ENCODE results near the gene NT5DC4.
A peak's percentile ranks its signal among the peaks of the same experiment; 100 is the strongest.

Gene NT5DC4

GRCh38 chr2:112724591-112725525 is 4.0 kb downstream of the NT5DC4 start:
- DNase-seq = no peak

- no peak for DNase-seq
Measured at GRCh38 chr2:112725545-112726457, 5.0 kb downstream of the NT5DC4 start.

GRCh38 chr2:112726487-112727190 is 5.8 kb downstream of the NT5DC4 start:
- DNase-seq = peak; percentile 12 to 33

GRCh38 chr2:112727276-112728028 is 6.6 kb downstream of the NT5DC4 start:
- no peak for DNase-seq

GRCh38 chr2:112728029-112728362 is 7.2 kb downstream of the NT5DC4 start:
- no peak for DNase-seq

- no peak for DNase-seq
Measured at GRCh38 chr2:112728378-112729175, 7.8 kb downstream of the NT5DC4 start.

- no peak for DNase-seq
Measured at GRCh38 chr2:112730216-112730615, 9.4 kb downstream of the NT5DC4 start.

- DNase-seq = no peak
Measured at GRCh38 chr2:112730791-112731190, 10.0 kb downstream of the NT5DC4 start.

- DNase-seq = no peak
Measured at GRCh38 chr2:112731479-112731878, 10.7 kb downstream of the NT5DC4 start.

- DNase-seq = no peak
Measured at GRCh38 chr2:112733456-112733855, 12.6 kb downstream of the NT5DC4 start.

- DNase-seq = no peak
Measured at GRCh38 chr2:112733871-112734270, 13.1 kb downstream of the NT5DC4 start.

- DNase-seq = no peak
Measured at GRCh38 chr2:112737542-112738232, 16.9 kb downstream of the NT5DC4 start.

- no peak for DNase-seq
Measured at GRCh38 chr2:112740527-112740926, 19.7 kb downstream of the NT5DC4 start.

- DNase-seq = peak in 1 of 2 experiments; percentile 16
Measured at GRCh38 chr2:112749755-112750559, 29.1 kb downstream of the NT5DC4 start.

- DNase-seq = no peak
Measured at GRCh38 chr2:112750560-112750843, 29.7 kb downstream of the NT5DC4 start.

GRCh38 chr2:112751451-112752197 is 30.8 kb downstream of the NT5DC4 start:
- DNase-seq = no peak

- no peak for DNase-seq
Measured at GRCh38 chr2:112752667-112753066, 31.8 kb downstream of the NT5DC4 start.

- DNase-seq = no peak
Measured at GRCh38 chr2:112754564-112754963, 33.7 kb downstream of the NT5DC4 start.

GRCh38 chr2:112755444-112755843 is 34.6 kb downstream of the NT5DC4 start:
- no peak for DNase-seq
